HG03354 (cell line): ENCODE results near the gene CD2AP.

ENCODE experiments used
- ATAC-seq: cut with Tn5 transposase; IDR thresholded peaks from one replicate; pipeline ENCODE4 v1.9.1; 2021; ENCODE audit warnings: mild to moderate bottlenecking; ENCODE audit not compliant: unreplicated experiment, poor library complexity, severe bottlenecking

The CD2AP gene

DNA sequence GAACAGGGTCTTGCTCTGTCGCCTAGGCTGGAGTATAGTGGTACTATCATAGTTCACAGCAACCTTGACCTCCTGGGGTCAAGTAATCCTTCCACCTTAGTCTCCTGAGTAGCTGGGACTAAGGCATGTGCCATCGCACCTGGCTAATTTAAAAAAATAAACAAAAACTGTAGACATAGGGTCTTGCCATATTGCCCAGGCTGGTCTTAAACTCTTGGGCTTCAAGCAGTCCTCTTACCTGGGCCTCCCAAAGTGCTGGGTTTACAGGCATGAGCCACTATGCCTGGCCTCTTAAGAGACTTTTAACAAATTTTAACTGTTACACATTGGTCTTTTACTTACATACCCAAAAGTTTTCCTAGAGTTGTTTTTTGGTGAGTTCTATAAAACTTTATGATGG lies 12.4 kb downstream of the CD2AP start:
- ATAC-seq: no peak

DNA sequence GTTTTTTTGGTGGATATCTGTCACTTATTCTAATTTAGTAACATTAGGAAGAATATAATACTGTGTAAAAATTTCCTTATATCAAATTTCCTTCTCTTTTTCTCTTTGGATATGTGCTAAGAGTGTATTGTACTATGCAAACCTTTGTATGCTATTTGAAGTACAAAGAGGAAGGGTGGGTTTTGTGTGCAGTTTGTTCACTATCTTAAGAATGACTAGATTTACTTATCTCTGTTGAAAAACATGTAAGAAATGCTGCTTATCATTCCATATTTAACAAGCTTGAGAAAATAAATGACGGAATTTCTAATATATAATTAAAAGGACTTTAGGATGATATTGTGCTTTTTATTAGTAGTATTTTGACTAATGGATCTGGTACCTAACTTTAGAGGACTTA lies 13.1 kb downstream of the CD2AP start:
- ATAC-seq: no peak

DNA sequence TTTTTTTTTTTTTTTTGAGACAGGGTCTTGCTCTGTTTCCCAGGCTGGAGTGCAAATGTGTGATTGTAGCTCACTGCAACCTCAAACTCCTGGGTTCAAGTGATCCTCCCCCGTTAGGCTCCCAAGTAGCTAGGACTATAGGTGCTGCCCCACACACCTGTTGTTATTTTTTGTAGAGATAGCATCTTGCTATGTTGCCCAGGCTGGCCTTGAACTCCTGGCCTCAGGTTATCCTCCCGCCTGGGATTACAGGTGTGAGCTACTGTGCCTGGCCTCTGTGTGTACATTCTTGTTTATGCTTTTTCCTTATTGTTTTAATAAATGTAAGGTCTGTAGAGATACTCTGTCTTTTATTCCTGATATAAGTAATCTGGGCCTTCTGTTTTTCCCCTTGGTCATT lies 14.8 kb downstream of the CD2AP start:
- ATAC-seq: no peak

DNA sequence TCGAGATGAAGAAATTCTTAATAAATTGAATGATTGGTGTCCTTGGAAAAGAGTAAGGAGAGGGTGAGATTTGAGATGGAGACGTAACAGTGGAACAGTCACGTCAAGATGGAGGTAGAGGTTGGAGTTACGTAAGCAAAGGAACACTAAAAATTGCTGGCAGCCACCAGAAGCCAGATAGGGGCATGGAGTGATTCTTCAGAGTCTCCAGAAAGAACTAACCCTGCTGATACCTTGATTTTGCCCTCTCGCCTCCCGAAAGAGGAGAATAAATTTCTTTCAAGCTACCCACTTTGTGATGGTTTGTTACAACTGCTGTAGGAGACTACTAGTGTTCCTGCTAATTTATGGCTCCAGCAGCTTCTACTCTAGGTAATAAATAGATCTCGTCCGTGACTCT lies 17.6 kb downstream of the CD2AP start:
- ATAC-seq: no peak

DNA sequence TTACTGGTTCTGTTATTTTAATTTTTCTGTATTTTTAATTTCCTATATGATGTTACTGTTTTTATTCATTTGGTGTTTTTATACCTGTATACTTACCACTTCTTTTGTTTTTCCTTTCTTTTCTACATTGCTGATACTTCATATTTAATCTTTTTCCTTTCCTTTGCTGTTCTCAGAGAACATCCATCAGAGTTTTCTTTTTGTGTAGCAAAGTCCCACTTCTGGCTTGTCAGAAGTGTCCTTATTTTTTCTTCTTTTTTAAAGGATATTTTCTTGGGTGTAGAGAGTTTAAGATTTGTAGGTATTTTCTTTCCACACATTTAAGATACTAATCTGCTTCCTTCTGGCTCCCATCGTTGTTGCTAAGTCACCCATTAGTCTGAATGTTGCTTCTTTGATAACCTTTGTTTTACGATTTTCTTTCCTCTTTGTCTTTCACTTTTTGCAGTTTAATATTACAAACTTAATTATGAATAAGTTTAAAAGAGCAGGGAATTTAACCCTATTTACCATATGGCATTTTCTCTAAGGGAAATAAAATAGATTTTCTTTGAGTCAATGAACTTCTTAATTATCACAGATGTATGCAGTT lies 18.5 kb downstream of the CD2AP start:
- ATAC-seq: no peak

DNA sequence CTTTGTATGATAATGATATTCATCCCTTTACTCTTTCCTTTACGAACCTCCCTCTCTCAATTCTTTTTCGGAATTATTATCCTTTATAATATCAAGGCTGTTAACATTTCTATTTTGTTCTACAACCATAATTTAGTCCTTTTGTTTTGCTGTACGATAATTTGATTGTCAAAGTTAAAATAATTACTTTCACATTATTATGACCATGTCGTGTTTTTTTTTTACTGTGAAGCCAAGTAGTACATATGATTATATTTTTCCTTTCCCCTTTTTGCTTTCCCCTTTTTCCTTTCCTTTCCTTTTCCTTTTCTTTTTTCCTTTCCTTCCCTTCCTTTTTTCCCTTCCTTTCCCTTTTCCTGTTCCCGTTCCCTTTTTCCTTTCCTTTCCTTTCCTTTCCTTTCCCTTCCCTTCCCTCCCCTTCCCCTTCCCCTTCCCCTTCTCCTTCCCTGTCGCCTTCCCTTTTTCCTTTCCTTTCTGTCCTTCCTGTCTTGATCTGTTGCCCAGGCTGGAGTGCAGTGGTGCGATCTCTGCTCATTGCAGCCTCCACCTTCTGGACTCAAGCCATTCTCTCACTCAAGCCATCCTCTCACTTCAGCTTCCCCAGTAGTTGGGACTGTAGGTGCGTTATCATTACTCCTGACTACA lies 19.5 kb downstream of the CD2AP start:
- no peak for ATAC-seq

DNA sequence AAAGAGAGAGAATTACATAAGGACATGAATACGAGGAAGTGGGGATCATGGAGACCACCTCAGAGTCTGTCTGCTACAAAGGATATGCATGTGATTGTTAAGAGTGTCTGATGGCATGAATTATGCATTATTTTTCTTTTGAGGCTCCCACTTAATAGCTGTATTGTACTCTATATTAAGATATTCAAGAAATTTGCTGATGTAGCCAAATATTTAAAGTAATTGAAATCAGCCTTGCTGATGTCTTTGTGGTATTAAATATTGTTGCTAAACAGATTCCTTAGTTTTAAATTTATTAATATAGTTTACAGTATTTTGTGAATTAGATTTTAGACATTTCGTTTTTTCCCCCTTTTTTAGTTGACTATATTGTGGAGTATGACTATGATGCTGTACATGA lies 25.3 kb downstream of the CD2AP start:
- no peak for ATAC-seq

DNA sequence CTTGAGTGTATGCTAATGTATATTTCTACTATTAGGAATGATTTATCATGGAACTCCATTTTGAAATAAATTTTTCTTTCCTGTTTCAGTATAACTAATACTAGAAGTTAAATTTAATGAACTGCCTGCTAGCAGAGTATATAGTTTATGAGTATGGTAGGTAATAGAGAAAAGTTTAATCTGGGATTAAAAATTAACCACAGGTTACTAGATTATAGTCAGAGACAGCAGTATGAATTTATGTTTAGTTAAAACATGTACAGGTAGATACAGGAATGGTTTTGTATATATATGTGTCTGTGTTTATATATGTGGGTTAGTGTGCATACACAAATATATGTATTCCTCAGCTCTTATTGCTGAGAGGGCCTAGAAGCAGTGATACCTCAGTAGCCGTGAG lies 32.3 kb downstream of the CD2AP start:
- no peak for ATAC-seq

DNA sequence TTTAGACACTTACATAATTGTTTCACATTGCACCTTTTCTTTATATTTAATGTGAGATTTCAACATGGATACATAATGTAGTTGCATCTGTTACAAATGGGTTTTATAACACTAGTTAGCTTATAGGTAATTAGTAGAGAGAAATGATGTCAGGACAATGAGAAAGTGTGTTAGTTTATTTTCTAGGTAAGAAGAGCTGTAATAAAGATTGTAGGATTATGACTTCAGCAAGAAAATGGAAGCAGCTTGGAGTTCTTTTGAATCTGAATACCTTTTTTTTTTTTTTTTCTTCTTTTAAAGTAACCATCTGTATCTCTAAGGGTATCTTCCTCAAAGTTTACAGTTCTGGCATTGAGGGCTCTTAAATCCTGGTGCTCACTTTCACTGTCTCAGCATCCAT lies 35.3 kb downstream of the CD2AP start:
- ATAC-seq: no peak

DNA sequence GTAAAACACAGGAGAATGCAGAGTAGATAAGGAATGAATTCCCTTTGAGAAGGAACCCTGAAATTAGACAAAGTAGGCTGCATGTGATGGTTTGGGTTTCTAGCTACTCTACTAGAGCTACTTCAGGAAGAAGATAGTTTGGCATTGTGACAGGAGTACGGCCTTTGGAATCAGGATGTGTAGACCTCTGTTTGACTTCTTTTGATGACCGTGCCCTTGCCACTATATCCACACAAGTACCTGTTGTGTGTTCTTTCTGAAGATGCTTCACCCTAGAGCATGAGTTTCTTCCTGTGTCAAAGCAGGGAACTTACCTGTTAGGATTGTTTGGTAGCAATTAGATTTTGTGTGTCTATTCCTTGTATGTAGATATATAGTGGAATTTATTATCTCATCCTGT lies 41.7 kb downstream of the CD2AP start:
- no peak for ATAC-seq

DNA sequence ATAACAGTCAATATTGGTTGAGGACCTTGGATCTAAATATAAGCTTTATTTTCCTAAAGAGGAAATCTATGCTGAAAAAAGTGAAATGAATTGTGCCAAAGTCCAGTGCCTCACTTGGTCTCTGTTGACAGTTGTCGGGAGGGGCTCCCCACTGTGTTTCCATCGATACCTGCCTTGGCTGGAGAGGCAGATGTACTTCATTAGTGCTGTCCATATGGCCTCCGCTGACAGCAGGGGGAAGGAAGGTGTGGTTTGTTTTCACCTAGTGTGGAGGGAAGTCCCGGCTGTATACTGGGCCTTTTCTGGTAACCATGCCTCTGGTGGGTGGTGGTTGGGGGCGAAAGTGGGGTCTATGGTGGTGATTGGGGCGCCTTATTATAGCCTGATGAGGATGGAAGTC lies 42.7 kb downstream of the CD2AP start:
- no peak for ATAC-seq

DNA sequence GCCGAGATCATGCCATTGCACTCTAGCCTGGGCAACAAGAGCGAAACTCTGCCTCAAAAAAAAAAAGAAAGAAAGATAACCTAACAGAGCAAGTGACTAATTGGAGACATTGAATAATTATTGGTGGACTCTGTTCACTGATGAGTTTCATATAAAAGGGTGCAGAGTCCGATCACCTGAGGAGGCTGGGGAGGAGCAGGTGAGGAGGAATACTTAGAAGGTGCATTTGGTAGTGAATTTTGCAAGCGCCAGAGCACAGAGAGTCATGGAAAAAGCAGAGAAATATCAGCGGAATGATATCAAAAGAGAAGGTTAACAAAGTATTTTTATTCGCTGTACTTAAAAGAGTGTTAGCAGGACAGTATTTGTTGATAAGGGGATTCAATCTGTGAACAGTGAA lies 44.4 kb downstream of the CD2AP start:
- no peak for ATAC-seq

DNA sequence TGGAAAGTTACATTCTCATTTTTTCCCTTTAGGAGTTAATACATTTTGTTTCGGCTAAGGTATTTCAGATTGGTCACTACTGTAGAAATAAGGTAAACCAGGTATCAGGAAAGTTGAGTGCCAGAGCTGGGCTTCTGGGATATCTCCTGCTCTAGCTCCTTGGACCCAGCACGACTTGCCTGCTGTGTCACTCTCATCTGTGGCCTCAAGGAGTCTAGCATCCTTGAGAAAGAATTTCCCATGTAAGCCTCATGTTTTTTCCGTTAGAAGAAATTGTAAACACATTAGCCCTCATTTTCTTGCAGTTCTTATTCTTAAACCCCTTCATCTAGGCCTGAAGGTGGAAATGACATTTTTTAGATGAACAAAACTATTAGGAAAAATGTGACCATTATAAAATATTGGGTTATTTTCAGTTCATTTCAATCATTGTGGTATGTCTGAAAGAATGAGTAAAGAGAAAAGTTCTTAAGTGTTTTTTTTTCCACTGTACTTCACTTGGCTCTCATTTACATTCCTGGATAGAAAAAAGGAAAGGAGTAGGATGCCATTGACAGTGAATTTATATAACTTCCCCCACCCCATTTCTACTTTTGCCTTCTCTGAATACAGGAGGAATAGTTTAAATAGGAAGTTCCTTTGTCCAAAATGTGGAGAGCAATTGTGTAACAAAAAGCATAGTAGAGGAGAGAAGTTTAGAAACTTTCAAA lies 46.7 kb downstream of the CD2AP start:
- no peak for ATAC-seq

DNA sequence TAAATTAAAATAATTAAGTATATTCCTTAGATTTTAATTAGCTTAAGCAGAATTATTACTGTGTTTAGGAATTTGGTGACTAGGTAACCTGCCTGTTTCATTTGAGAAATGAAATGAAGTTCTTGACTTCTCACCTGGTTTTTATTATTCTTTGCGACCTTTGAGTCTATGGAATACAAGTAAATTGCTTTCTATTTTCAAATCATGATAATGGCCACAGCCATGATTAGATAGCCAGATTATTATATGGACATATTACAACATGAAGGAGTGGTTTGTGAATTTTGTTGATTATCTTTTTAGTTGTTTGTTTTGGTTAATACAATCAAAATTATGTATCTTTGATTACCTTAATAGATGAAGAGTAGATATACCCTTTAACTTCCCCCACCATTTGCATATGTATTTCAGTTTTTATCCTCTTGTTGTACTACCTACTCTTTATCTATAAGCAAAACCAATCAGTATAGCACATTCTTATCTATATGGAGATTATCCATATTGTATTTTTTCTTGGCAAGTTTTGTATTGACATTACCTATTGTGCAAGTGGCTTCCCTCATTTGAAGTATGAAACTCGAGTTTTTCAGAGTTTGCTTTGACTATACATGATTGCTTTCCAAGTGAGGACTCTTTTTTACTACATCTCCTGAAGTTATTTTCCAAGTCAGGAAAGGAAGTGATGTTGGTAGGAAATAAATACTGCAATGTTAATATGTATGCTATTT lies 47.9 kb downstream of the CD2AP start:
- no peak for ATAC-seq

DNA sequence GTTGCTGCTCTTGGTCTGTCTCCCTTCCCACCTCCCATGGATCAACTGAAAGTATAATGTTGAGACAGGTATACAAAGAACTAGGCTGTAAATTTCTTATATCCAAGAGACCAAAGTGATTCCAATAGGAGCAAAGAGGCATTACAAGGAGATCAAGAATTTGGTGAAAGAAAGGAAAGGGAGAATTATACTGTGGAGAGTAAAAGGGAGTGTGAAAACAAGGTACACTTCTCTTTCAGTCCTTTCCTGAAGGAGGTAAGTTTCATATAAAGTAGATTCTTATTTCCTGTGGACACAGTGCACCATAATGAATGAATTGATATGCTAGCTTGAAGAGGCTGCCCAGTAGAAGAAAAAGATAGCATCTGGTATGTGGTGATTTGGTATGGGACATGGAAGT lies 49.7 kb downstream of the CD2AP start:
- no peak for ATAC-seq

DNA sequence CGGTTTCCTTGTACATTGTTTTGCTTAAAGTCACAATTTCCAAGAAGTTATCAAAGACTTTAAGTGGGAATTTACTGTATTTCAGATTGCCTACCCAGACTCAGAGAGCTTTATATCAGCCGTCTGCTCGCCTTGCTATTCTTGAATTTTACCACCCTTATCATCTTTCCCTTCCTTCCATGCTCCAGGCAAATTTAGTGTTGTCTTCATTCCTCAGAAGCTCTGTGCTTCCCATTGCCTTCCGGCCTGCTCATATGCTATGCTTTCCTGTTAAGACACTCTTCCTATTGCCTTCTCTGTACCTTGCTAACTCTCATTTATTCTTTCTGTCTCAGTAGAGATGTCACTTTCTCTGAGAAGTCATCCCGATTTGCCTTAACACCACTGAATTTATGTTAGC lies 52.1 kb downstream of the CD2AP start:
- no peak for ATAC-seq

DNA sequence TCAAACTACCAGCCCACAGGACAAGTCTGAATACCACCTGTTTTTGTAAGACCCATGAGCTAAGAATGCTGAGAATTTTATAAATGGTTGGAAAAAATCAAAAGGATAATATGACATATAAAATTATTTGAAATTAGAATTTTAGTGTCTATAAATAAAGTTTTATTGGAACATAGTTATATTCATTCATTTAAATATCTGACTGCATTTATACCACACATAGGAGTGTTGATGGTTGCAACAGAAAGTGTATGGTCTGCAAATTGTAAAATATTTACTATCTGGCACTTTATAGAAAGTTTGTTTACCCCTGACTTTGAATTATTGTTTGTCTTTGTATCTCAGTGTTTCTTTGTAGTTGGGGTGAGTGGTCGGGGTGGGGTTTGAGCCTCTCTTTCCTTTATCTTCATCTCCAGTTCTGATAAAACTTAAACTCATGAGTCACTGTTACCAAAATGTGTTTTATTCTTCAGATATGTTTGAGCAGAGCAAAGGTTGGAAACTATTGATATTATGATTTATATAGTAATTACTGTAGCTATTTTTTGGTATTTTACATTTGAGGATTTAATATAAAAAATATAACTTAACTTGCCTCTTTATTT lies 55.5 kb downstream of the CD2AP start:
- ATAC-seq: no peak

DNA sequence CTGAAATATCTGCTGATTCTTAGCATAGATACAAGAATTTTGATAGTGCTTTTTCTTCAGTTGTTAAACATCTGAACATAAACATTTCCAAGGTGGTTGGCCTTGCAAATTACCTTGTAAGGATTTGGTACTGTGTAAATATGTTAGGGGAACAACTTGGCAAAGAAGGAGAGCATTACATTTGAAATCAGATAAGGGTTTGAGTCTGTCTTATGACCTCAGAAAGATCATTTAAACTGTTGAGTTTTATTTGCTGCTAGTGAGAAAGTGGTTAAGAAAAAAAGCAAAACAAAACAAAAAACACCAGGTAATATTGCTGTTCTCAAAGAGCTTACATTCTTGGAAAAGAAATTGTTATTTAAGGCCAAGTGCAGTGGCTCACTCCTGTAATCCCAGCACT lies 56.5 kb downstream of the CD2AP start:
- ATAC-seq: no peak

DNA sequence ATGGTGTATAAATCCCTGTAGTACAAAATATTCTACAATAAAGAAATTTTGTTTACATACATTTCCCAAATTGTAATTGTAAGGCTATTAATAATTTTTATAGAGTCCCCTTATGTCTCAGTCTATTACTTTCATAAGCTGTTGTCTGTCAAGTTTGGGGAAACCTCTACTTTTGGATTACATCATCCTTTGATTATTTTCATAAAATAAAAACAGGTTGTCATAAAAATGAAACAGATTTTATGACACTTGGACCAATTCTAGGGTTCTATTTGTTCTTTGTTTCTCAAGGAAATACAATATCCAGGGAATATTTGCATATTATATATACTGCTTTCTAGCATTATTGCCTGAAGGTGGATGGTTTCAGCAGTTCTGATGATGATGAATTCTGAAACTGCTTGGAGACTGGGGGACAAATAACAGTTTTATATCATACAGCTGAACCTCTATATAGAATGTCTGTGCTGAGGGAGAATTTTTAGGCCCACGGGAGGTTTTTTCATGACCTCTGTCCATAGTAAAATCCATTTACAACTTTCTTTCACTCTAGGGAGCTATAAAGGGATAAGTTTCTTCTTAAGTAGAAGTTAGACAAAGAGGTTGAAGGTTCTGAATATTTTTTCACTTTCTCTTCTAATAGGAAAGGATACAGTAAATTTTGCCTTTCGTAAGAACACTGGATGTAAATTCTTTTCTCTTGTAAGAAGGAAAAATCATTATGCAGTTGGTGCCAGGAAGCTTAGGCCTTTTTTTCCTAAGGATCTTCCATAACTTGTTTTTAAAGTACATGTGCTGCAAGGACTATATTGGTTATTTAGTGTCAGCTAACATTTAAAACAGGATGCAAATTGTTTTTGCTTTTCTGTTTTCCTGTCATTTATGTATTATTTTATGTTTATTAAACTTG lies 58.0 kb downstream of the CD2AP start:
- no peak for ATAC-seq
